NCI-H1694 treated with DMSO at 0.1 percent for 48 hours (cell line): ENCODE data around the gene DSCAML1.

Experiments
- DNase-seq: peaks from one replicate; lab custom pipeline; 2025; lab: John Stamatoyannopoulos, UW

Gene DSCAML1

GRCh38 chr11:117634756-117635603 lies 162.0 kb downstream of the DSCAML1 start:
- no peak for DNase-seq

- DNase-seq, result no peak
Measured at GRCh38 chr11:117633976-117634755, 162.8 kb downstream of the DSCAML1 start.

GRCh38 chr11:117633186-117633754 lies 163.7 kb downstream of the DSCAML1 start:
- no peak for DNase-seq

- no peak for DNase-seq
Measured at GRCh38 chr11:117632306-117632705, 164.7 kb downstream of the DSCAML1 start.

GRCh38 chr11:117631336-117632140 lies 165.5 kb downstream of the DSCAML1 start:
- DNase-seq, result no peak

GRCh38 chr11:117629891-117630538 lies 167.0 kb downstream of the DSCAML1 start:
- DNase-seq, result no peak

- DNase-seq, result no peak
Measured at GRCh38 chr11:117629146-117629545, 167.9 kb downstream of the DSCAML1 start.

- DNase-seq, result no peak
Measured at GRCh38 chr11:117627259-117627658, 169.8 kb downstream of the DSCAML1 start.

- DNase-seq, result no peak
Measured at GRCh38 chr11:117626576-117626975, 170.4 kb downstream of the DSCAML1 start.

GRCh38 chr11:117625237-117625636 lies 171.8 kb downstream of the DSCAML1 start:
- no peak for DNase-seq

GRCh38 chr11:117623831-117624271 lies 173.2 kb downstream of the DSCAML1 start:
- DNase-seq, result no peak

- DNase-seq, result no peak
Measured at GRCh38 chr11:117621226-117621625, 175.8 kb downstream of the DSCAML1 start.

GRCh38 chr11:117620659-117621058 lies 176.4 kb downstream of the DSCAML1 start:
- DNase-seq, result no peak

GRCh38 chr11:117620086-117620485 lies 176.9 kb downstream of the DSCAML1 start:
- no peak for DNase-seq

GRCh38 chr11:117619661-117620060 lies 177.4 kb downstream of the DSCAML1 start:
- no peak for DNase-seq

GRCh38 chr11:117618982-117619355 lies 178.0 kb downstream of the DSCAML1 start:
- DNase-seq, result peak; percentile 85

GRCh38 chr11:117618302-117618981 lies 178.6 kb downstream of the DSCAML1 start:
- no peak for DNase-seq

GRCh38 chr11:117616979-117617378 lies 180.0 kb downstream of the DSCAML1 start:
- DNase-seq, result no peak

- no peak for DNase-seq
Measured at GRCh38 chr11:117614728-117615127, 182.3 kb downstream of the DSCAML1 start.

- DNase-seq, result no peak
Measured at GRCh38 chr11:117613521-117613920, 183.5 kb downstream of the DSCAML1 start.

GRCh38 chr11:117612177-117612576 lies 184.8 kb downstream of the DSCAML1 start:
- no peak for DNase-seq
